Stimulated activated CD8-positive, alpha-beta memory T cell treated with anti-CD3 and anti-CD28 coated beads, Interleukin-15, amount 100 ng/mL, for 48 hours (primary cell): Measurements from ENCODE around the gene C12orf42.
"Not testable (repeated sequence)": the region's sequence is repeated elsewhere in the genome, so short reads cannot be mapped to it uniquely, and the experiment has no call there.

Experiments
- DNase-seq, 2 donors: peaks; one replicate each; pipeline ENCODE4 v3.0.0-alpha.2; 2020; ENCODE audit warnings: low read depth in 2 of 2

The C12orf42 gene

GRCh38 chr12:103424849-103425586, 70.8 kb downstream of the C12orf42 start:
- not testable (repeated sequence) for DNase-seq

GRCh38 chr12:103423516-103423910, 72.3 kb downstream of the C12orf42 start:
- DNase-seq: no peak

GRCh38 chr12:103422746-103423515, 72.8 kb downstream of the C12orf42 start:
- no peak for DNase-seq

GRCh38 chr12:103422328-103422727, 73.4 kb downstream of the C12orf42 start:
- no peak for DNase-seq

- DNase-seq: no peak
These were observed 74.4 kb downstream of the C12orf42 start for GRCh38 chr12:103421402-103421801.

GRCh38 chr12:103415681-103416080, 80.1 kb downstream of the C12orf42 start:
- DNase-seq: no peak

GRCh38 chr12:103401421-103401820, 94.3 kb downstream of the C12orf42 start:
- DNase-seq: no peak

GRCh38 chr12:103399986-103400385, 95.8 kb downstream of the C12orf42 start:
- no peak for DNase-seq

GRCh38 chr12:103397536-103397935, 98.2 kb downstream of the C12orf42 start:
- DNase-seq: no peak

- DNase-seq: no peak
These were observed 103.0 kb downstream of the C12orf42 start for GRCh38 chr12:103392722-103393121.

- no peak for DNase-seq
These were observed 104.7 kb downstream of the C12orf42 start for GRCh38 chr12:103391103-103391502.

- no peak for DNase-seq
These were observed 108.4 kb downstream of the C12orf42 start for GRCh38 chr12:103387385-103387784.

GRCh38 chr12:103386451-103386850, 109.3 kb downstream of the C12orf42 start:
- no peak for DNase-seq

GRCh38 chr12:103382736-103383346, 112.9 kb downstream of the C12orf42 start:
- DNase-seq: no peak

- DNase-seq: no peak
These were observed 113.6 kb downstream of the C12orf42 start for GRCh38 chr12:103382119-103382518.

- DNase-seq: no peak
These were observed 116.1 kb downstream of the C12orf42 start for GRCh38 chr12:103379670-103380069.

- DNase-seq: no peak
These were observed 122.7 kb downstream of the C12orf42 start for GRCh38 chr12:103373088-103373523.

- no peak for DNase-seq
These were observed 125.8 kb downstream of the C12orf42 start for GRCh38 chr12:103369929-103370328.

GRCh38 chr12:103368167-103368566, 127.6 kb downstream of the C12orf42 start:
- no peak for DNase-seq

- no peak for DNase-seq
These were observed 141.4 kb downstream of the C12orf42 start for GRCh38 chr12:103354403-103354802.

- DNase-seq: no peak
These were observed 141.9 kb downstream of the C12orf42 start for GRCh38 chr12:103353913-103354312.

GRCh38 chr12:103350116-103350515, 145.7 kb downstream of the C12orf42 start:
- DNase-seq: no peak

- DNase-seq: no peak
These were observed 146.8 kb downstream of the C12orf42 start for GRCh38 chr12:103348935-103349334.
